Heart right ventricle (tissue), 16 donors: ENCODE data around the gene CELF4. TPM values are rescaled to one million over a fixed set of nuclear protein-coding genes. Genes with fewer than 3 reads are reported as not detected.

ENCODE experiments used
- ATAC-seq, 8 donors: fragments of 200-7000 bp; cut with Tn5 transposase; one replicate each; pipeline ENCODE4 v1.9.1; 2020; ENCODE audit warnings: mild to moderate bottlenecking in 8 of 8, moderate library complexity in 8 of 8, moderate number of reproducible peaks in 1 of 8
- DNase-seq, 2 donors: peaks; one replicate each; pipeline ENCODE4 v3.0.0-alpha.2; 2020
- H3K27ac ChIP-seq, 10 donors: fragments of 200-600 bp; sonication (generic) in 2 of 10; one replicate each; pipeline versions ENCODE4 v1.5.0 to v1.8.0; 2020 to 2022; ENCODE audit warnings: mild to moderate bottlenecking in 3 of 10
- H3K27me3 ChIP-seq, 7 donors: fragments of 200-600 bp; one replicate each; pipeline ENCODE4 v1.8.0; 2021 to 2022; ENCODE audit warnings: mild to moderate bottlenecking in 2 of 7
- H3K36me3 ChIP-seq, 9 donors: fragments of 200-600 bp; sonication (generic) in 1 of 9; one replicate each; pipeline versions ENCODE4 v1.5.0 to v1.8.0; 2020 to 2022; ENCODE audit warnings: mild to moderate bottlenecking in 2 of 9
- H3K4me1 ChIP-seq, 9 donors: fragments of 200-600 bp; sonication (generic) in 1 of 9; one replicate each; pipeline versions ENCODE4 v1.5.0 to v1.8.0; 2020 to 2022; ENCODE audit warnings: mild to moderate bottlenecking in 4 of 9
- H3K4me3 ChIP-seq, 10 donors: fragments of 200-600 bp; sonication (generic) in 2 of 10; one replicate each; pipeline versions ENCODE4 v1.5.0 to v1.8.0; 2020 to 2022; ENCODE audit warnings: mild to moderate bottlenecking in 7 of 10, moderate library complexity in 2 of 10
- H3K9me3 ChIP-seq, 11 donors: fragments of 200-600 bp in 10 of 11; sonication (generic) in 2 of 11; one replicate each; pipeline versions ENCODE4 v1.5.0 to v1.8.0; 2013 to 2022; ENCODE audit warnings: mild to moderate bottlenecking in 2 of 11, control low read depth in 1 of 11, moderate library complexity in 1 of 11
- WGBS, 2 donors: extraction: QIAGEN DNeasy Blood & Tissue Kit; methylation state at CpG; one replicate each; pipeline ENCODE4 v1.1.7; 2013; ENCODE audit warnings: inconsistent platforms in 1 of 2; 5-methylcytosine and 5-hydroxymethylcytosine counted together
- intact Hi-C, 10 donors: fragments of 100-400 bp; cut with DNase I; formaldehyde crosslinking; loops; one replicate each; pipeline versions ENCODE4 v1.11.1 to v1.14.2; 2022
- polyA plus RNA-seq, 2 donors: library from polyadenylated mRNA; stranded (reverse); fragments of 200-250 nt; gene quantifications; one replicate each; pipeline ENCODE4 v1.2.3, GENCODE V29; 2013
- total RNA-seq, 10 donors: library from RNA; stranded (reverse); fragmentation: NEBNext Ultra II Directional in 3 of 10; extraction: Animal tissue kit (Norgen Biotek cat#: 25700) in 3 of 10; gene quantifications; one replicate each; pipeline versions ENCODE4 v1.2.1 to v1.2.4, GENCODE V29; 2021 to 2023
- TF ChIP-seq, protein P1 (sequence below), 9 donors: fragments of 200-600 bp; sonication (generic) in 2 of 9; IDR thresholded peaks; one replicate each; pipeline versions ENCODE4 v1.5.0 to v1.8.0; 2021 to 2022; ENCODE audit warnings: antibody characterized with exemption in 9 of 9, mild to moderate bottlenecking in 5 of 9, moderate library complexity in 1 of 9
- donor health status: Arrhythmogenic right ventricular cardiomyopathy.
- donor health status: ischemic (EF 13 %, LVEDD 7.1; RV severe dilation, severe dysfunction).
- donor health status: healthy with polysubstance abuse.
- donor health status: DM: no; HTN: yes; CAD: no.
- donor health status: DM: no; HTN: no; CAD: no.
- donor health status: ischemic (EF 25% LVEDD 6.9; RV normal size, moderate dysfunction).
- donor health status: ischemic (EF 25% LVEDD 5.7; RV mildly dilated, moderate dysfunction).
- donor health status: healthy.
- donor health status: DM: yes; HTN: yes; CAD: no.
- donor health status: Ischemic cardiomyopathy.
- donor health status: ischemic (EF 35%, LVEDD 5.7; RV mildly dilated, moderate dysfunction).
- donor health status: nonischemic (EF 11% LVEDD 7.7; RV severe dilation, severe dysfunction).
- donor health status: DM: yes; HTN: yes; CAD: no.
- donor health status: PGD.
- donor health status: ischemic (EF 29% LVEDD 5.4; RV normal size, mild dysfunction).
- donor health status: nonischemic (EF 23%, LVEDD 6.1; RV moderate dilation, normal function).

CELF4 gene
- total and polyA plus RNA-seq, 12 donors: 0.07 to 1.2 (median 0.31) TPM; not detected in 1

DNA sequence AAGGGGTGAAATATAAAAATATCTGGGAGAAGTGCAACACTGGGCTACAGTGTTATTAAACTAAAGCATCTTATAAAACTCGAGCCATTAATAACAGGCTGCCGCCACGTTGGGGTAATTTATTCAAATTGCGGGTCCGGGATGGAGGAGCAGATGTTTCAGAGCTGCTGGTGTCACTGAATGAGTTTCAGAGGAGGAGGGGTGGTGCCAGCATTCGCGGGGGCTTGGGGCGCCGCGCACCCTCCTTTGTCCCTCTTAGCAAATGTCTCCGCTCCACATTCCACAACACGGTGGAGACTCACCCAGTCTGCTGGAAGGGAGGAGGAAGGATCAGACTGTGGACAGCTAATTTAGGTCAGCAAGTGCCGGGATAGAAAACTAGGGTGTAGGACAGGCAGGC, 260.5 kb downstream of the CELF4 start:
- Histone ChIP-seq H3K27me3 (peaks cover 0 to 3% (median 0%) of the 10 kb centered on the region in 7 donors), H3K4me1 (peaks cover 0 to under 1% (median 0%) of the 10 kb centered on the region in 9 donors), H3K4me3 (no peak overlapping the region), H3K9me3 (no peaks in the 10 kb centered on the region), H3K36me3 (no peaks in the 10 kb centered on the region), H3K27ac (no peak overlapping the region)
- DNase-seq (no peak), ATAC-seq (no peak)
- intact Hi-C loops: loop anchor here in 1 of 10 donors (5.0 kb wide), 1 partner anchor 443 kb away; no protein-coding TSS in a partner anchor
- TF ChIP-seq, protein P1, sequence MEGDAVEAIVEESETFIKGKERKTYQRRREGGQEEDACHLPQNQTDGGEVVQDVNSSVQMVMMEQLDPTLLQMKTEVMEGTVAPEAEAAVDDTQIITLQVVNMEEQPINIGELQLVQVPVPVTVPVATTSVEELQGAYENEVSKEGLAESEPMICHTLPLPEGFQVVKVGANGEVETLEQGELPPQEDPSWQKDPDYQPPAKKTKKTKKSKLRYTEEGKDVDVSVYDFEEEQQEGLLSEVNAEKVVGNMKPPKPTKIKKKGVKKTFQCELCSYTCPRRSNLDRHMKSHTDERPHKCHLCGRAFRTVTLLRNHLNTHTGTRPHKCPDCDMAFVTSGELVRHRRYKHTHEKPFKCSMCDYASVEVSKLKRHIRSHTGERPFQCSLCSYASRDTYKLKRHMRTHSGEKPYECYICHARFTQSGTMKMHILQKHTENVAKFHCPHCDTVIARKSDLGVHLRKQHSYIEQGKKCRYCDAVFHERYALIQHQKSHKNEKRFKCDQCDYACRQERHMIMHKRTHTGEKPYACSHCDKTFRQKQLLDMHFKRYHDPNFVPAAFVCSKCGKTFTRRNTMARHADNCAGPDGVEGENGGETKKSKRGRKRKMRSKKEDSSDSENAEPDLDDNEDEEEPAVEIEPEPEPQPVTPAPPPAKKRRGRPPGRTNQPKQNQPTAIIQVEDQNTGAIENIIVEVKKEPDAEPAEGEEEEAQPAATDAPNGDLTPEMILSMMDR (IDR thresholded peaks at IDR 0.05): no peak
- WGBS, 2 donors: 82 to 83% methylated on average over 13 of the region's 13 CpGs

GRCh38 chr18:37304012-37304680, 261.5 kb downstream of the CELF4 start:
- no peak overlapping the region for H3K27ac ChIP-seq
- TF ChIP-seq, protein P1 (IDR thresholded peaks at IDR 0.05): no peak
- H3K4me1 ChIP-seq: peaks cover 0 to 10% (median 9%) of the 10 kb centered on the region in 9 donors
- ATAC-seq: no peak
- H3K9me3 ChIP-seq: no peaks in the 10 kb centered on the region
- intact Hi-C loops: no loop called here
- H3K4me3 ChIP-seq: no peak overlapping the region
- H3K36me3 ChIP-seq: no peaks in the 10 kb centered on the region
- H3K27me3 ChIP-seq: peaks cover 0 to 3% (median 0%) of the 10 kb centered on the region in 7 donors
- WGBS, 2 donors: 84 to 87% methylated on average over 5 of the region's 5 CpGs
- DNase-seq: no peak

GRCh38 chr18:37303009-37303408, 262.6 kb downstream of the CELF4 start:
- ATAC-seq: no peak
- H3K27ac ChIP-seq: no peak overlapping the region
- WGBS, 2 donors: 20 to 34% methylated on average over 2 of the region's 2 CpGs
- peaks cover 0 to 13% (median 11%) of the 10 kb centered on the region in 9 donors for H3K4me1 ChIP-seq
- H3K36me3 ChIP-seq: no peaks in the 10 kb centered on the region
- peaks cover 0 to 3% (median 0%) of the 10 kb centered on the region in 7 donors for H3K27me3 ChIP-seq
- H3K4me3 ChIP-seq: no peak overlapping the region
- TF ChIP-seq, protein P1 (IDR thresholded peaks at IDR 0.05): no peak
- intact Hi-C loops: no loop called here
- no peak for DNase-seq
- H3K9me3 ChIP-seq: no peaks in the 10 kb centered on the region

GRCh38 chr18:37302519-37302918, 263.1 kb downstream of the CELF4 start:
- Histone ChIP-seq H3K4me1 (peaks cover 0 to 13% (median 11%) of the 10 kb centered on the region in 9 donors), H3K4me3 (no peak overlapping the region), H3K36me3 (no peaks in the 10 kb centered on the region), H3K27me3 (peaks cover 0 to 3% (median 0%) of the 10 kb centered on the region in 7 donors), H3K27ac (no peak overlapping the region), H3K9me3 (no peaks in the 10 kb centered on the region)
- intact Hi-C loops: no loop called here
- 78 to 81% methylated on average over 3 of the region's 3 CpGs for WGBS, 2 donors
- TF ChIP-seq, protein P1 (IDR thresholded peaks at IDR 0.05): no peak
- ATAC-seq (no peak), DNase-seq (no peak)
